OCI-LY1 (cell line): ENCODE results near the gene LCN2.

Source experiments
- EZH2 ChIP-seq: fragments of 200-600 bp; sonication (generic), shearing (Covaris generic); IDR thresholded peaks from 2 replicates; pipeline ENCODE4 v1.8.0; 2017; ENCODE audit warnings: borderline replicate concordance, mixed run types, mild to moderate bottlenecking, antibody characterized with exemption, low read length, moderate library complexity, mixed read lengths
- TF ChIP-seq, protein P1 (sequence below): fragments of 200-600 bp; sonication (generic), shearing (Covaris generic); IDR thresholded peaks from 2 replicates; pipeline ENCODE4 v1.5.1; 2017; ENCODE audit warnings: mild to moderate bottlenecking, antibody characterized with exemption, low read length, moderate library complexity, mixed read lengths

DNA sequence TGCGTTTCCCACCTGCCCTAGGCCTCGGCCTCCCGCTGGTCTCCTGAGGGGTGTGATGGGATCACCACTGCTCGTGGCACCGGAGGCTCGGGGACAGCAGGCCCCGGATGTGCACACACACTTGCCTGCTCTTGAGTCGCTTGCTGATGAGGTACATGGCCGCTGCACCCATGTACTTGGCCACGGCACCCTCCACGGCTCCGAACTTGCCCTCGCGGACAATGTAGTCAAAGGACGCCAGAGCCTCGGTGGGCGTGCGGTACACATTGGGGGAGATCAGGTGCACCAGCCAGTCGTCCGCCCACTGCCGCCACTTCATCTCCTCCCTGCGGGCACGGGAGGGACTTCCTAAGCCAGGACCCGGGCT lies 26.5 kb upstream of the LCN2 start:
- no peak for TF ChIP-seq EZH2
- TF ChIP-seq, protein P1, sequence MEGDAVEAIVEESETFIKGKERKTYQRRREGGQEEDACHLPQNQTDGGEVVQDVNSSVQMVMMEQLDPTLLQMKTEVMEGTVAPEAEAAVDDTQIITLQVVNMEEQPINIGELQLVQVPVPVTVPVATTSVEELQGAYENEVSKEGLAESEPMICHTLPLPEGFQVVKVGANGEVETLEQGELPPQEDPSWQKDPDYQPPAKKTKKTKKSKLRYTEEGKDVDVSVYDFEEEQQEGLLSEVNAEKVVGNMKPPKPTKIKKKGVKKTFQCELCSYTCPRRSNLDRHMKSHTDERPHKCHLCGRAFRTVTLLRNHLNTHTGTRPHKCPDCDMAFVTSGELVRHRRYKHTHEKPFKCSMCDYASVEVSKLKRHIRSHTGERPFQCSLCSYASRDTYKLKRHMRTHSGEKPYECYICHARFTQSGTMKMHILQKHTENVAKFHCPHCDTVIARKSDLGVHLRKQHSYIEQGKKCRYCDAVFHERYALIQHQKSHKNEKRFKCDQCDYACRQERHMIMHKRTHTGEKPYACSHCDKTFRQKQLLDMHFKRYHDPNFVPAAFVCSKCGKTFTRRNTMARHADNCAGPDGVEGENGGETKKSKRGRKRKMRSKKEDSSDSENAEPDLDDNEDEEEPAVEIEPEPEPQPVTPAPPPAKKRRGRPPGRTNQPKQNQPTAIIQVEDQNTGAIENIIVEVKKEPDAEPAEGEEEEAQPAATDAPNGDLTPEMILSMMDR = no peak
